Neural crest cell (in vitro differentiated cells): ENCODE results near the gene SHBG. TPM values are rescaled to one million over a fixed set of nuclear protein-coding genes. Genes with fewer than 3 reads are reported as not detected.

Experiments used
- DNase-seq: peaks from one replicate; pipeline ENCODE4 v3.0.0; 2021; ENCODE audit warnings: low read depth, mixed read lengths, low spot score
- H3K27ac Mint-ChIP-seq: one replicate; pipeline ENCODE4 v1.8.0; 2021; ENCODE audit warnings: mild to moderate bottlenecking, mixed read lengths; ENCODE audit not compliant: unreplicated experiment
- H3K27me3 Mint-ChIP-seq: 2 replicates; pipeline ENCODE4 v1.8.0; 2021; ENCODE audit warnings: low read depth, mild to moderate bottlenecking, mixed read lengths
- H3K36me3 Mint-ChIP-seq: 2 replicates; pipeline ENCODE4 v1.8.0; 2021; ENCODE audit warnings: low read depth, mild to moderate bottlenecking, mixed read lengths
- H3K4me1 Mint-ChIP-seq: 2 replicates; pipeline ENCODE4 v1.8.0; 2021; ENCODE audit warnings: mixed read lengths
- H3K4me3 Mint-ChIP-seq: one replicate; pipeline ENCODE4 v1.8.0; 2021; ENCODE audit warnings: mild to moderate bottlenecking, mixed read lengths
- H3K9me3 Mint-ChIP-seq: 2 replicates; pipeline ENCODE4 v1.8.0; 2021; ENCODE audit warnings: mixed read lengths
- CTCF ChIP-seq: fragments of 200-600 bp; sonication (generic); conservative IDR thresholded peaks from 2 replicates; pipeline ENCODE4 v1.5.0; 2021; ENCODE audit warnings: antibody characterized with exemption, mild to moderate bottlenecking
- total RNA-seq: library from RNA; stranded (reverse); gene quantifications from 2 replicates; pipeline ENCODE4 v1.2.1, GENCODE V29; 2021

Gene SHBG
- total RNA-seq, 1 donor from 2014 or later: 2.5 TPM

GRCh38 chr17:7626307-7626706, 3.6 kb upstream of the SHBG start:
- H3K4me1 Mint-ChIP-seq: peaks cover 30% of the 10 kb centered on the region
- no peak overlapping the region for H3K27ac Mint-ChIP-seq
- no peaks in the 10 kb centered on the region for H3K9me3 Mint-ChIP-seq
- H3K36me3 Mint-ChIP-seq: peaks cover 3% of the 10 kb centered on the region
- H3K4me3 Mint-ChIP-seq: peak overlapping the region; percentile 90
- no peak for DNase-seq
- TF ChIP-seq CTCF: no peak
- no peaks in the 10 kb centered on the region for H3K27me3 Mint-ChIP-seq

- H3K4me3 Mint-ChIP-seq: peak overlapping the region; percentile 90
- H3K9me3 Mint-ChIP-seq: no peaks in the 10 kb centered on the region
- peaks cover 30% of the 10 kb centered on the region for H3K4me1 Mint-ChIP-seq
- H3K27ac Mint-ChIP-seq: peak overlapping the region; percentile 96
- TF ChIP-seq CTCF: no peak
- no peaks in the 10 kb centered on the region for H3K27me3 Mint-ChIP-seq
- peaks cover 3% of the 10 kb centered on the region for H3K36me3 Mint-ChIP-seq
- DNase-seq: no peak
Measured at GRCh38 chr17:7626956-7627249, 3.0 kb upstream of the SHBG start.

- peak within 1 kb of the TSS; percentile 96 for H3K27ac Mint-ChIP-seq
- no peaks in the 10 kb centered on the region for H3K9me3 Mint-ChIP-seq
- H3K4me3 Mint-ChIP-seq: peak within 1 kb of the TSS; percentile 90
- TF ChIP-seq CTCF: no peak
- peaks cover 3% of the 10 kb centered on the region for H3K36me3 Mint-ChIP-seq
- no peaks in the 10 kb centered on the region for H3K27me3 Mint-ChIP-seq
- H3K4me1 Mint-ChIP-seq: peaks cover 30% of the 10 kb centered on the region
- DNase-seq: peak; percentile 95
Measured at GRCh38 chr17:7627250-7628121, 2.4 kb upstream of the SHBG start, which contains the start of gene SAT2. TSS of gene SAT2 (minus strand) at chr17:7627821. CDS start at chr17:7627635, 186 bp downstream.

- Mint-ChIP-seq H3K27ac (no peak overlapping the region), H3K4me1 (peaks cover 46% of the 10 kb centered on the region), H3K9me3 (no peaks in the 10 kb centered on the region), H3K4me3 (peak overlapping the region; percentile 27), H3K27me3 (no peaks in the 10 kb centered on the region), H3K36me3 (no peaks in the 10 kb centered on the region)
- no peak for TF ChIP-seq CTCF
- no peak for DNase-seq
Measured at GRCh38 chr17:7631398-7632380, 1.8 kb downstream of the SHBG start.

GRCh38 chr17:7632492-7632894, 2.6 kb downstream of the SHBG start:
- Mint-ChIP-seq H3K27me3 (no peaks in the 10 kb centered on the region), H3K4me1 (peaks cover 38% of the 10 kb centered on the region), H3K27ac (no peak overlapping the region), H3K9me3 (no peaks in the 10 kb centered on the region), H3K4me3 (peak overlapping the region; percentile 68), H3K36me3 (no peaks in the 10 kb centered on the region)
- no peak for DNase-seq
- peak; percentile 59 for TF ChIP-seq CTCF
